Fibroblast of pulmonary artery (primary cell): ENCODE results near the gene RNF222.

ENCODE experiments used
- DNase-seq: peaks from one replicate; pipeline ENCODE4 v3.0.0-alpha.2; 2010; ENCODE audit warnings: low read depth
- H3K4me3 ChIP-seq: replicated peaks from 2 replicates; pipeline ENCODE4 v1.5.1; 2011; ENCODE audit warnings: low read depth, mild to moderate bottlenecking, control low read depth, low read length, moderate library complexity
- TF ChIP-seq, protein P1 (sequence below): IDR thresholded peaks from 2 replicates; pipeline ENCODE4 v1.5.1; 2011; ENCODE audit warnings: mild to moderate bottlenecking, control low read depth, low read length, inconsistent platforms; ENCODE audit errors: missing control alignments

RNF222 gene, protein sequence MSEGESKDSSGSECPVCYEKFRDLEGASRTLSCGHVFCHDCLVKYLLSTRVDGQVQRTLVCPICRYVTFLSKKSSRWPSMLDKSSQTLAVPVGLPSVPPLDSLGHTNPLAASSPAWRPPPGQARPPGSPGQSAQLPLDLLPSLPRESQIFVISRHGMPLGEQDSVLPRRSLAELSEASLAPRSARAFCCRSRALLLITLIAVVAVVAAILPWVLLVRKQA

DNA sequence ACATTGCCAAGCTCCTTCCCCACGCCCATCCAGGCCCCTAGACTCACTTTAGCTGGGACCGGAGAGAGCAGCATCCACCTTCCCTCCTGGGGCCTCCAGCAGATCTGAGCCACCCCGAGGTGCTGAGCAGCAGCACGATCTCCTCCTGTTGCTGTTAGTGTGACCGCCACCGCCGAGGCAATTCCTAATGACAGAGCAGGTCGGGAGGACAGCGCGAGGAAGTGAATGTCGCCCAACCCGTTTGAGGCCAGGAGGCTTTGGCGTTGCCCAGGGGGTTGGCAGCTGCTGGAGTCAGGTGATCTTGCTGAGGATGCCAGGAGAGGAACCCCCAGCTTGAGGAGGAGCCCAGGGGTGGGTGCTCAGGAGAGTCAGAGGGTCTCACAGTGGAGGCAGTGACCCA lies at the start of gene RNF222:
RNF222 (minus strand) TSS at position 192 of the 400 bp plus-strand sequence. CDS start 4,366 bp downstream, outside the sequence.
- DNase-seq = no peak
- TF ChIP-seq, protein P1, sequence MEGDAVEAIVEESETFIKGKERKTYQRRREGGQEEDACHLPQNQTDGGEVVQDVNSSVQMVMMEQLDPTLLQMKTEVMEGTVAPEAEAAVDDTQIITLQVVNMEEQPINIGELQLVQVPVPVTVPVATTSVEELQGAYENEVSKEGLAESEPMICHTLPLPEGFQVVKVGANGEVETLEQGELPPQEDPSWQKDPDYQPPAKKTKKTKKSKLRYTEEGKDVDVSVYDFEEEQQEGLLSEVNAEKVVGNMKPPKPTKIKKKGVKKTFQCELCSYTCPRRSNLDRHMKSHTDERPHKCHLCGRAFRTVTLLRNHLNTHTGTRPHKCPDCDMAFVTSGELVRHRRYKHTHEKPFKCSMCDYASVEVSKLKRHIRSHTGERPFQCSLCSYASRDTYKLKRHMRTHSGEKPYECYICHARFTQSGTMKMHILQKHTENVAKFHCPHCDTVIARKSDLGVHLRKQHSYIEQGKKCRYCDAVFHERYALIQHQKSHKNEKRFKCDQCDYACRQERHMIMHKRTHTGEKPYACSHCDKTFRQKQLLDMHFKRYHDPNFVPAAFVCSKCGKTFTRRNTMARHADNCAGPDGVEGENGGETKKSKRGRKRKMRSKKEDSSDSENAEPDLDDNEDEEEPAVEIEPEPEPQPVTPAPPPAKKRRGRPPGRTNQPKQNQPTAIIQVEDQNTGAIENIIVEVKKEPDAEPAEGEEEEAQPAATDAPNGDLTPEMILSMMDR = no peak
- no peak within 1 kb of the TSS for H3K4me3 ChIP-seq

DNA sequence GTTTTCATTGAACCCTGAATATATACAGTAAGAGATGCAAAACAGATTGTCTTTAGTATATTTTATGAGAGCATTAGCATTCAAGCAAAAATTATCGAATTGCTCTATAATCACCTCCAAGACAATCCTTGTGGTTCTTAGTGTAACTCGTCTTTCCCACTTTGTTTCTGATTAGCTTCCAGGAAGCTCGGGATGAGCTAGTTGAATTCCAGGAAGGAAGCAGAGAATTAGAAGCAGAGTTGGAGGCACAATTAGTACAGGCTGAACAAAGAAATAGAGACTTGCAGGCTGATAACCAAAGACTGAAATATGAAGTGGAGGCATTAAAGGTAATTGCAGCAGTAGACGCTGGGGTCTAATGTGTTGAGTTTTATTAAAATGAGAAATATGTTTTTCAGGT lies 47.9 kb upstream of the RNF222 start:
- no peak for DNase-seq
- TF ChIP-seq, protein P1 = no peak
- H3K4me3 ChIP-seq = no peak overlapping the region

DNA sequence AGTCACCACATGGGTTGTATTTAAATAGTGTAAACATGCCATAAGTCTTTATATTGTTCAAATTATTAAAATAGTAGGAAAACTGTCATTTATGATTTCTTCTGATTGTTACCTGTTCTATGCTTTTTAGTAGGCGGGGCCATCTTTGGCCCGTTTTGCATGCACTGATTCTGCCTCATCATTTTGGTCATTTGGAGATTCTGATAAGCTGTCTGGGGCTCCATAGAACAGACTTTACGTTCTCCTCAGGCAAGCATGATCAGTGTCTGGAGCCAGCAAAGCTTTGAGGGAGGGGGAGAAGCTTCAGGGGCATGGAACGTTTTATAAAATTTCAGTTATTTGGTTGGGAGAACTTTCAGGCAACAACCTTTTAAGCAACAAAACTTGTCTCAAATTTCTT lies 46.9 kb upstream of the RNF222 start:
- no peak for DNase-seq
- TF ChIP-seq, protein P1 = no peak
- H3K4me3 ChIP-seq = no peak overlapping the region

DNA sequence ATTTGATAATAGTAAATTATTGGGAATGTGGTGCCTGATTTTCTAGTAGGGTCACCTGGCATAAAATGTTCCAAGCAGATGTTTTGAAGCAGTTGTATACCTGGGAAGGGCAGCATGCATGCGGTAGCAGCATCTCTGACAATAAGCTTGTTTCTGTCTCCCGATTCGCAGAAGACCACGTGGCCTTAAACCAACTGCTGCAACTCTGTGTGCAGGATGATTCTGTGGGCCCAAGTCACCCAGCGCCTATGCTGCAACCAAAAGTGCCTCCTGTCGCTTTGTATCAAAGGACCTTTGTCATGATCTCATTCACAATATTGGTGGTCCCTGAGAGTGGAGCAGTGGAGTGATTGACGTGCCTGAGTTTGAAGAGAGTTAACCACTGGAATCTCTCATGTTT lies 46.1 kb upstream of the RNF222 start:
- TF ChIP-seq, protein P1 = no peak
- DNase-seq = no peak
- no peak overlapping the region for H3K4me3 ChIP-seq

DNA sequence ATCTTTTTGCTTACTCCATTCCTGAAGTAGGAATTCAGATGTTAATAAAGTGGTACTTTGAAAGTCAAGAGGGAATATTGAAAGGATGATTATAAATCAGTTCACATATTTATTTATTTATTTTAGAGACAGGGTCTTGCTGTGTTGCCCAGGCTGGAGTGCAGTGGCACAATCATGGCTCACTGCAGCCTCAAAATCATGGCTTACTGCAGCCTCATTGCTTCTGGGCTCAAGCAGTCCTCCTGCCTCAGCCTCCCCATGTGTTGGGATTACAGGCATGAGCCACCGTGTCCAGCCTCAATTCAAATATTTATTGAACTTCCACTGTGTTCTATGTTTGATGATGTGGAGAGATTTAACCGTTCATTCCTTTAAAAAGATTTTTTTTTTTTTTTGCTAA lies 44.7 kb upstream of the RNF222 start:
- TF ChIP-seq, protein P1 = no peak
- no peak for DNase-seq

DNA sequence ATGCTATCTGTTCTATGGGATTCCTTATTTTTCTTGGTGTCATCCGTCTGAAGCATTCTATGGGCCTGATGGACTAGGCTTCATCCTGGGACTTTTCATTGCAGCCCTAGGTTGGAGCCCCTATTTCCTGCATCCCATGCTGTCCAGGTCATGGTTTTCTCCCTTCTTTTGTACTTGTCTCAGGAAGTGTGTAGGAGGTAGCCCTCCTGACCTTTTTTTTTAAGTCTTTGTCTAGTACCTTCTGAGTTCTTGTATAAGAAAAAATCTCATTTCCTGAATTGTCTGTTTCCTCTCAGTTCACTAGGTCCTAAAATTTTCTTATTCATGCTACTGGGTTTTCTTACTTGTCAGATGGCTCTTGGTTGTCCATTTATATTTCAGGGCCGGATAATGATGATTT lies 44.1 kb upstream of the RNF222 start:
- H3K4me3 ChIP-seq = no peak overlapping the region
- DNase-seq = peak; percentile 22
- TF ChIP-seq, protein P1 = no peak

More for the DNA sequence above, 44.7 kb upstream of the RNF222 start:
- H3K4me3 ChIP-seq = no peak overlapping the region

DNA sequence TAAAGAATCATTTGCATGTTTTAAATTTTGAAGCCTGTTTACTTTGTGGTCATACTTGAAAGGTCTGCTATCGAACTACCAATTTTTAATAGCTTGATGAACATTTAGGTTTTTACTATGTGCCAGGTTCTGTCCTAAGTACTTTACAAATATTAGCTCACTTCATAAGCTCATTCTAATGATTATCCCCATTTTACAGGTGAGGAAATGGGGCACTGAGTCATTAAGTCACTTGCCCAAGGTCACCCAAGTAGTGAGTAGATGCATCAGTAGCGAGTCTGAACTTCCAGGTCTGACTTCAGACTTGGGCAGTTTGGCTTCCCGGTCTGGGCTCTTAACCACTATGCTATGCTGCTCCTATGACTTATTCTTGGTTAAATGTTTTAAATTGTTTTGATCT lies 42.1 kb upstream of the RNF222 start:
- no peak overlapping the region for H3K4me3 ChIP-seq
- DNase-seq = no peak
- TF ChIP-seq, protein P1 = no peak
